K562 (cell line): Measurements from ENCODE around the gene LRRN3. TPM values are rescaled to one million over a fixed set of nuclear protein-coding genes. Genes with fewer than 3 reads are reported as not detected.

Experiments used
- ARNT ChIP-seq, 2 experiments: fragments of 450-650 bp; IDR thresholded peaks; 2 replicates each; pipeline ENCODE4 v1.6.1; 2016; ENCODE audit warnings: mild to moderate bottlenecking in 1 of 2
- CREBBP ChIP-seq: IDR thresholded peaks from one replicate; pipeline ENCODE4 v1.6.1; 2012; ENCODE audit warnings: low read depth, mild to moderate bottlenecking, control low read depth, inconsistent platforms, low read length
- EHMT2 ChIP-seq: fragments of 450-650 bp; IDR thresholded peaks from 2 replicates; pipeline ENCODE4 v1.6.1; 2018; ENCODE audit warnings: antibody characterized with exemption
- ETV6 ChIP-seq, 3 experiments: fragments of 150-350 bp in 1 of 3; sonication (generic) in 1 of 3; formaldehyde crosslinking in 1 of 3; IDR thresholded peaks; 2 replicates each; pipeline versions ENCODE4 v1.6.1 to v1.8.0; 2014 to 2022; ENCODE audit warnings: borderline replicate concordance in 2 of 3, low read depth in 2 of 3, antibody characterized with exemption in 1 of 3, low read length in 1 of 3, mild to moderate bottlenecking in 1 of 3, missing genetic modification reagents in 1 of 3
- GABPB2 ChIP-seq: fragments of 250-450 bp; sonication (Bioruptor Pico); conservative IDR thresholded peaks from 2 replicates; pipeline ENCODE4 v1.5.1; 2021; ENCODE audit warnings: mild to moderate bottlenecking
- SMC3 ChIP-seq: conservative IDR thresholded peaks from 2 replicates; pipeline ENCODE4 v1.6.1; 2011; ENCODE audit warnings: low read depth, low read length, improper control_type of control experiment; ENCODE audit not compliant: insufficient read depth
- SRSF7 ChIP-seq: fragments of 200-400 bp; formaldehyde crosslinking; optimal IDR thresholded peaks from 2 replicates; pipeline ENCODE3; 2017; ENCODE audit warnings: mild to moderate bottlenecking, low read depth, low read length
- TAF9B ChIP-seq: fragments of 450-650 bp; IDR thresholded peaks from 2 replicates; pipeline ENCODE4 v1.6.1; 2018; ENCODE audit warnings: mild to moderate bottlenecking; ENCODE audit not compliant: partially characterized antibody
- TCF7L2 ChIP-seq: fragments of 150-350 bp; IDR thresholded peaks from 2 replicates; pipeline ENCODE4 v1.6.1; 2016; ENCODE audit warnings: low read depth, mild to moderate bottlenecking, low read length, moderate library complexity
- ZFX ChIP-seq: sonication (generic); formaldehyde crosslinking; IDR thresholded peaks from 2 replicates; pipeline ENCODE4 v1.8.0; 2022; ENCODE audit warnings: mild to moderate bottlenecking, missing genetic modification reagents, moderate library complexity
- ZSCAN32 ChIP-seq: fragments of 450-650 bp; formaldehyde crosslinking; IDR thresholded peaks from 2 replicates; pipeline ENCODE4 v1.4.0; 2020; ENCODE audit warnings: mild to moderate bottlenecking, moderate library complexity
- polyA plus RNA-seq, 8 experiments: library from polyadenylated mRNA; depleted of rRNA in 4 of 8; stranded (reverse) in 5 of 8; unstranded in 3 of 8; fragments of >200 nt; fragmentation: Nextera tagmentation in 2 of 8; fragmentation: Illumina TruSeq in 1 of 8; extraction: Ambion mirVana in 2 of 8; extraction: Trizol in 1 of 8; gene quantifications; 2 replicates each; pipeline versions ENCODE4 v1.2.1 to v1.2.3, GENCODE V29; 2011 to 2014; ENCODE audit warnings: inconsistent platforms in 1 of 8, missing spikeins in 1 of 8
- total RNA-seq, 7 experiments: library from RNA; depleted of rRNA in 6 of 7; stranded (reverse); fragments of >200 nt in 6 of 7; fragmentation: Illumina TruSeq in 2 of 7; extraction: Trizol in 2 of 7; gene quantifications; 2 replicates each; pipeline versions ENCODE4 v1.2.1 to v1.2.3, GENCODE V29; 2011 to 2021; ENCODE audit warnings: low replicate concordance in 1 of 7
- TF ChIP-seq, protein P1 (sequence below), 2 experiments: fragments of 450-650 bp; formaldehyde crosslinking in 1 of 2; IDR thresholded peaks; 2 replicates each; pipeline versions ENCODE4 v1.4.0 to v1.6.1; 2014 to 2020; ENCODE audit warnings: mild to moderate bottlenecking in 2 of 2, borderline replicate concordance in 1 of 2, low read depth in 1 of 2
- TF ChIP-seq, protein P2 (sequence below): fragments of 150-350 bp; conservative IDR thresholded peaks from 2 replicates; pipeline ENCODE4 v1.6.1; 2014; ENCODE audit warnings: low read length

Gene LRRN3
- total and polyA plus RNA-seq, 9 of the 15 experiments (the other 6 are each of a cell fraction or from before 2014, with no cell fraction given) = 0.05 to 1.00 (median 0.20) TPM; not detected in 1

DNA sequence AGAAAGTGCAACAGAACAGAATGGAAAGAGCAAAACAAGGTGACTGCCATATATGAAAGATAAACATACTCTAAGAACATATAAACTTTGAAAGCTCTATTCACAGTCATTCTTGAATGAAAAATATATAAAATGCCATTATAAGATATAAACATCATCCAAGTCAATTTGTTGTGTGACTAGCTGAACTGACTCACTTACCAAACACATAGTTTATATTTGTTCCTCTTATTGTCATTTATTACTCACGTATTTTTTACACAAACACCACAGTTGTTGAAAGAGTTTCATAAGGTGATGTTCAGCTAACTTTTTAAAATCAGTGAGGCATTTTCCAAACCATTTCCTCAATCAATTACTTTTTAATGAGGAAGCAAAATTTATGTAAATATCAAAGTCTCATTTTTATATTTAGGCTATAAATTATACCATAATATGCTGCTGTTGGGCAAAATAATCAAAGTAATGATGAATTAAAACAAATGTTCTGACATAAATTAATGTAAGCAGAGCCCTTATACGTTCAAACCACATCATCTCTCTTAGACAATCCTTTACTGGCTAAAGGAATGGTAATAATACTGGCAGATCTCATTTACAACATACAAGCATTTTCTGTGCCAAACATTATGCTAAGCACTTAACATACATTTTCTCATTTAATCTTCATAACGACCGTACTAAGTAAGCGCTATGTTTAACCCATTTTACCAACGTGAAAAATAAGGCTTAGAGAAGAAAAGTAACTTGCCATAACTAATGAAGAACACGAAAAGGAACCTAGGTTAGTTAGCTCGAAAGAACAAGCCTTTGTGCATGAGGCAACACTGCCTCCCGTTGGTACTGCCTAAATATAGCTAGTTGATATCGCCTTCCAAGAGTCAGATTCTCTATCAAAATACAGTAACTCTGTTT, 7.3 kb downstream of the LRRN3 start (continued):
- no peak for TF ChIP-seq ETV6 (IDR thresholded peaks at IDR 0.05; ENCODE audit: borderline replicate concordance in 1 of 2, low read depth in 2 of 2, low read length in 1 of 2)
- no peak for TF ChIP-seq ETV6 (CRISPR knock-in tag; IDR thresholded peaks at IDR 0.05; ENCODE audit: borderline replicate concordance)
- TF ChIP-seq GABPB2 = no peak
- TF ChIP-seq, protein P1, sequence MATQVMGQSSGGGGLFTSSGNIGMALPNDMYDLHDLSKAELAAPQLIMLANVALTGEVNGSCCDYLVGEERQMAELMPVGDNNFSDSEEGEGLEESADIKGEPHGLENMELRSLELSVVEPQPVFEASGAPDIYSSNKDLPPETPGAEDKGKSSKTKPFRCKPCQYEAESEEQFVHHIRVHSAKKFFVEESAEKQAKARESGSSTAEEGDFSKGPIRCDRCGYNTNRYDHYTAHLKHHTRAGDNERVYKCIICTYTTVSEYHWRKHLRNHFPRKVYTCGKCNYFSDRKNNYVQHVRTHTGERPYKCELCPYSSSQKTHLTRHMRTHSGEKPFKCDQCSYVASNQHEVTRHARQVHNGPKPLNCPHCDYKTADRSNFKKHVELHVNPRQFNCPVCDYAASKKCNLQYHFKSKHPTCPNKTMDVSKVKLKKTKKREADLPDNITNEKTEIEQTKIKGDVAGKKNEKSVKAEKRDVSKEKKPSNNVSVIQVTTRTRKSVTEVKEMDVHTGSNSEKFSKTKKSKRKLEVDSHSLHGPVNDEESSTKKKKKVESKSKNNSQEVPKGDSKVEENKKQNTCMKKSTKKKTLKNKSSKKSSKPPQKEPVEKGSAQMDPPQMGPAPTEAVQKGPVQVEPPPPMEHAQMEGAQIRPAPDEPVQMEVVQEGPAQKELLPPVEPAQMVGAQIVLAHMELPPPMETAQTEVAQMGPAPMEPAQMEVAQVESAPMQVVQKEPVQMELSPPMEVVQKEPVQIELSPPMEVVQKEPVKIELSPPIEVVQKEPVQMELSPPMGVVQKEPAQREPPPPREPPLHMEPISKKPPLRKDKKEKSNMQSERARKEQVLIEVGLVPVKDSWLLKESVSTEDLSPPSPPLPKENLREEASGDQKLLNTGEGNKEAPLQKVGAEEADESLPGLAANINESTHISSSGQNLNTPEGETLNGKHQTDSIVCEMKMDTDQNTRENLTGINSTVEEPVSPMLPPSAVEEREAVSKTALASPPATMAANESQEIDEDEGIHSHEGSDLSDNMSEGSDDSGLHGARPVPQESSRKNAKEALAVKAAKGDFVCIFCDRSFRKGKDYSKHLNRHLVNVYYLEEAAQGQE (IDR thresholded peaks at IDR 0.05; ENCODE audit: borderline replicate concordance) = peak; percentile 47; the same call in 1 of the 2 replicates
- TF ChIP-seq, protein P1 (CRISPR knock-in tag; IDR thresholded peaks at IDR 0.05; ENCODE audit: low read depth) = no peak
- no peak for TF ChIP-seq TCF7L2
- TF ChIP-seq SRSF7 = no peak
- TF ChIP-seq ZFX (CRISPR knock-in tag) = no peak
- TF ChIP-seq, protein P2, sequence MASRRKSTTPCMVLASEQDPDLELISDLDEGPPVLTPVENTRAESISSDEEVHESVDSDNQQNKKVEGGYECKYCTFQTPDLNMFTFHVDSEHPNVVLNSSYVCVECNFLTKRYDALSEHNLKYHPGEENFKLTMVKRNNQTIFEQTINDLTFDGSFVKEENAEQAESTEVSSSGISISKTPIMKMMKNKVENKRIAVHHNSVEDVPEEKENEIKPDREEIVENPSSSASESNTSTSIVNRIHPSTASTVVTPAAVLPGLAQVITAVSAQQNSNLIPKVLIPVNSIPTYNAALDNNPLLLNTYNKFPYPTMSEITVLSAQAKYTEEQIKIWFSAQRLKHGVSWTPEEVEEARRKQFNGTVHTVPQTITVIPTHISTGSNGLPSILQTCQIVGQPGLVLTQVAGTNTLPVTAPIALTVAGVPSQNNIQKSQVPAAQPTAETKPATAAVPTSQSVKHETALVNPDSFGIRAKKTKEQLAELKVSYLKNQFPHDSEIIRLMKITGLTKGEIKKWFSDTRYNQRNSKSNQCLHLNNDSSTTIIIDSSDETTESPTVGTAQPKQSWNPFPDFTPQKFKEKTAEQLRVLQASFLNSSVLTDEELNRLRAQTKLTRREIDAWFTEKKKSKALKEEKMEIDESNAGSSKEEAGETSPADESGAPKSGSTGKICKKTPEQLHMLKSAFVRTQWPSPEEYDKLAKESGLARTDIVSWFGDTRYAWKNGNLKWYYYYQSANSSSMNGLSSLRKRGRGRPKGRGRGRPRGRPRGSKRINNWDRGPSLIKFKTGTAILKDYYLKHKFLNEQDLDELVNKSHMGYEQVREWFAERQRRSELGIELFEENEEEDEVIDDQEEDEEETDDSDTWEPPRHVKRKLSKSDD = 0 out of 2 replicates have a peak, but pooled peaks have one; percentile 50
- no peak for TF ChIP-seq EHMT2
- no peak for TF ChIP-seq ARNT (IDR thresholded peaks at IDR 0.05)
- TF ChIP-seq SMC3 = peak; percentile 45; the same call in 1 of the 2 replicates
- TF ChIP-seq TAF9B = no peak
- no peak for TF ChIP-seq CREBBP
- no peak for TF ChIP-seq ZSCAN32 (CRISPR knock-in tag)
